ENCODE data around the gene ANO6.

- TF ChIP-seq CTCF (conservative IDR thresholded peaks at IDR 0.05 in 1 of 2, IDR thresholded peaks at IDR 0.05 in 1 of 2; ENCODE audit: extremely low read depth in 1 of 2, insufficient read depth in 1 of 2, low read depth in 1 of 2, low read length in 2 of 2) (no peak), EZH2 (IDR thresholded peaks at IDR 0.05; ENCODE audit: borderline replicate concordance, low read length) (no peak)
These were observed 141.9 kb downstream of the ANO6 start for GRCh38 chr12:45357539-45358417.

Data from mammary epithelial cell (primary cell).